NCI-H748 treated with DMSO at 0.1 percent for 48 hours (cell line): Measurements from ENCODE around the gene ALDH1A3.

Experiments
- DNase-seq: peaks from one replicate; lab custom pipeline; 2025; lab: John Stamatoyannopoulos, UW

Gene ALDH1A3

GRCh38 chr15:100925480-100925879 lies 45.8 kb downstream of the ALDH1A3 start:
- DNase-seq = no peak

- DNase-seq = no peak
These were observed 46.6 kb downstream of the ALDH1A3 start for GRCh38 chr15:100926258-100926657.

- DNase-seq = no peak
These were observed 47.5 kb downstream of the ALDH1A3 start for GRCh38 chr15:100926971-100927756.

GRCh38 chr15:100928632-100929280 lies 49.1 kb downstream of the ALDH1A3 start:
- no peak for DNase-seq

GRCh38 chr15:100929641-100930042 lies 50.0 kb downstream of the ALDH1A3 start:
- no peak for DNase-seq

- DNase-seq = no peak
These were observed 50.7 kb downstream of the ALDH1A3 start for GRCh38 chr15:100930306-100930848.

GRCh38 chr15:100931143-100931890 lies 51.7 kb downstream of the ALDH1A3 start:
- DNase-seq = no peak

- DNase-seq = no peak
These were observed 53.2 kb downstream of the ALDH1A3 start for GRCh38 chr15:100932676-100933348.

- no peak for DNase-seq
These were observed 54.5 kb downstream of the ALDH1A3 start for GRCh38 chr15:100934166-100934565.

- no peak for DNase-seq
These were observed 55.1 kb downstream of the ALDH1A3 start for GRCh38 chr15:100934726-100935125.

- no peak for DNase-seq
These were observed 57.5 kb downstream of the ALDH1A3 start for GRCh38 chr15:100937171-100937570.

GRCh38 chr15:100939791-100940190 lies 60.2 kb downstream of the ALDH1A3 start:
- no peak for DNase-seq

GRCh38 chr15:100940767-100941379 lies 61.2 kb downstream of the ALDH1A3 start:
- no peak for DNase-seq

GRCh38 chr15:100941536-100941935 lies 61.9 kb downstream of the ALDH1A3 start:
- no peak for DNase-seq

- DNase-seq = no peak
These were observed 63.2 kb downstream of the ALDH1A3 start for GRCh38 chr15:100942656-100943425.

GRCh38 chr15:100944244-100944895 lies 64.7 kb downstream of the ALDH1A3 start:
- no peak for DNase-seq

GRCh38 chr15:100944986-100945385 lies 65.4 kb downstream of the ALDH1A3 start:
- no peak for DNase-seq

GRCh38 chr15:100947760-100948429 lies 68.3 kb downstream of the ALDH1A3 start:
- DNase-seq = no peak

- DNase-seq = no peak
These were observed 68.8 kb downstream of the ALDH1A3 start for GRCh38 chr15:100948430-100948762.

GRCh38 chr15:100949691-100950090 lies 70.1 kb downstream of the ALDH1A3 start:
- no peak for DNase-seq
